ENCODE data around the gene TCERG1L. TPM values are rescaled to one million over a fixed set of nuclear protein-coding genes. Genes with fewer than 3 reads are reported as not detected.

The TCERG1L gene
- total and polyA plus RNA-seq, 9 of the 15 experiments (the other 6 are each of a cell fraction or from before 2014, with no cell fraction given), result not detected

DNA sequence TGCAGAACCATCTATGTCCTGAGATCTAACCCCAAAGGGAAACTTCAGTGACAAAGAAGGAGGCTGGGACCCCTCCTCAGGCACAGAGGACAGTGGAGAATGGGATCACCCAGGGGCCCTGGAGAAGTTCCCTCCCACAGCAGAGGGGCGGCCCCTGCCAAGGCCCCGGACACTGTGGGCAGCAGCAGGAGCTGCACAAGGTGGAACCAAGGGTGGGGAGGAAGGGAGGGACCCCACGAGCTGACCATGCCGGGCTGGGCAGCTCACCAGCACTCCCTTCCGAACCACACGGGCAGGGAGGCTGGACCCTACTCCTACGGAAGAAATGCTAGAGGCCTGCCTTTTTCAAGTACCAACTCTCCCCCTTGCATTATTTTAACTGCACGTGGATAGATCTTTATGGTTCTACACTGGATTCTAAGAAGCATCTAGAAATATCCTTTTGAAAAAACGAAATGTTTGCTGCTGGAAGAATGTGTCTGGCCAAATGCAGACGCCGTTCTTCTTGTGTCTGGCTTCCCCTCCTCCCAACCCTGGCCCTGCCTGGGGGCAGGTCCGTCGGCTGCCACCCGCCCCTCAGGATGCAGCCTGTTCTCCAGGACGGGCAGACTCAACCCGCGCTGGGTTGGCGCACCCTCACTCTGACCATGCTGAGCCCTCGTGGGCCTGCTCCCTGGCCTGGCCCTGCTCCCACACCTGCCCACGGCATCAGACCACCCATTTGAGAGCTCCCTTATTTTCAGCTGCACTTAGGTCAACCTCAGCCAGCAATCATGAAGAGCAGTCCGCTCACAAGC lies 193.9 kb downstream of the TCERG1L start:
- no peak for FAIRE-seq
- WGBS (ENCODE audit: insufficient coverage, low coverage, missing lambda C conversion rate), result 0% methylated on average over 5 of the region's 21 CpGs
- H3K36me3 ChIP-seq (ENCODE audit: control insufficient read depth, insufficient read depth, low read length), result no peaks in the 10 kb centered on the region
- in situ Hi-C loops (cut with MboI) (no loop called here), intact Hi-C loops (cut with micrococcal nuclease) (no loop called here)
- CTCF ChIA-PET (ENCODE audit: low intra/inter-chr PET ratio), result no interaction called here
- H4K20me1 ChIP-seq (replicated peaks; ENCODE audit: control insufficient read depth, insufficient read depth, low read length), result no peaks in the 10 kb centered on the region
- H3K9me1 ChIP-seq (ENCODE audit: control insufficient read depth, insufficient read depth, low read length), result no peaks in the 10 kb centered on the region
- H3K27ac ChIP-seq (ENCODE audit: extremely low read depth, low read depth, low read length), result no peak overlapping the region
- H3K4me2 ChIP-seq (ENCODE audit: insufficient read depth, low read length), result no peak overlapping the region
- no TSS peak for BruUV-seq (replicated peaks)
- no peaks in the 10 kb centered on the region for H3K9me3 ChIP-seq (replicated peaks; ENCODE audit: control insufficient read depth, insufficient read depth, low read depth, low read length)
- no peak overlapping the region for H2AFZ ChIP-seq (ENCODE audit: low read depth, low read length)
- no peak overlapping the region for H3K4me3 ChIP-seq
- H3K27me3 ChIP-seq (ENCODE audit: control insufficient read depth in 2 of 2, insufficient read depth in 2 of 2, low read length in 2 of 2), result peaks cover 0 to 12% of the 10 kb centered on the region in 2 experiments; a peak in 3 of 5 replicates
- no peaks in the 10 kb centered on the region for H3K79me2 ChIP-seq (ENCODE audit: control insufficient read depth, insufficient read depth, low read length)
- no peak for DNase-seq (ENCODE audit: extremely low read depth in 1 of 4, low spot score in 3 of 4)
- H3K4me1 ChIP-seq (replicated peaks in 1 of 2; ENCODE audit: control insufficient read depth in 2 of 2, insufficient read depth in 2 of 2, low read length in 2 of 2), result no peaks in the 10 kb centered on the region
- POLR2A ChIA-PET, result no interaction called here
- no peak for ATAC-seq
- H3K9ac ChIP-seq (ENCODE audit: insufficient read depth in 1 of 2, low read depth in 2 of 2, low read length in 2 of 2), result no peak overlapping the region
- TF ChIP-seq NFIX (CRISPR knock-in tag; IDR thresholded peaks at IDR 0.05; ENCODE audit: low read depth) (no peak), ARID2 (IDR thresholded peaks at IDR 0.05) (no peak), TAF9B (IDR thresholded peaks at IDR 0.05; ENCODE audit: partially characterized antibody) (no peak), SMARCC2 (IDR thresholded peaks at IDR 0.05; ENCODE audit: low read depth) (no peak), SMAD2 (IDR thresholded peaks at IDR 0.05; ENCODE audit: low read depth, low read length) (no peak), SAFB2 (IDR thresholded peaks at IDR 0.05; ENCODE audit: borderline replicate concordance, low read depth, low read length, severe bottlenecking) (no peak), ZC3H4 (CRISPR knock-in tag; IDR thresholded peaks at IDR 0.05; ENCODE audit: borderline replicate concordance) (no peak), L3MBTL2 (IDR thresholded peaks at IDR 0.05) (no peak), HDAC1 (IDR thresholded peaks at IDR 0.05) (no peak), ELF1 (tag; IDR thresholded peaks at IDR 0.05) (no peak), SREBF1 (IDR thresholded peaks at IDR 0.05; ENCODE audit: borderline replicate concordance, low read depth, low read length) (no peak), BACH1 (tag; IDR thresholded peaks at IDR 0.05) (no peak), NR2F6 (CRISPR knock-in tag; IDR thresholded peaks at IDR 0.05) (no peak)
- TF ChIP-seq, protein P1, sequence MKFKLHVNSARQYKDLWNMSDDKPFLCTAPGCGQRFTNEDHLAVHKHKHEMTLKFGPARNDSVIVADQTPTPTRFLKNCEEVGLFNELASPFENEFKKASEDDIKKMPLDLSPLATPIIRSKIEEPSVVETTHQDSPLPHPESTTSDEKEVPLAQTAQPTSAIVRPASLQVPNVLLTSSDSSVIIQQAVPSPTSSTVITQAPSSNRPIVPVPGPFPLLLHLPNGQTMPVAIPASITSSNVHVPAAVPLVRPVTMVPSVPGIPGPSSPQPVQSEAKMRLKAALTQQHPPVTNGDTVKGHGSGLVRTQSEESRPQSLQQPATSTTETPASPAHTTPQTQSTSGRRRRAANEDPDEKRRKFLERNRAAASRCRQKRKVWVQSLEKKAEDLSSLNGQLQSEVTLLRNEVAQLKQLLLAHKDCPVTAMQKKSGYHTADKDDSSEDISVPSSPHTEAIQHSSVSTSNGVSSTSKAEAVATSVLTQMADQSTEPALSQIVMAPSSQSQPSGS (CRISPR knock-in tag; IDR thresholded peaks at IDR 0.05), result no peak
- TF ChIP-seq, protein P2, sequence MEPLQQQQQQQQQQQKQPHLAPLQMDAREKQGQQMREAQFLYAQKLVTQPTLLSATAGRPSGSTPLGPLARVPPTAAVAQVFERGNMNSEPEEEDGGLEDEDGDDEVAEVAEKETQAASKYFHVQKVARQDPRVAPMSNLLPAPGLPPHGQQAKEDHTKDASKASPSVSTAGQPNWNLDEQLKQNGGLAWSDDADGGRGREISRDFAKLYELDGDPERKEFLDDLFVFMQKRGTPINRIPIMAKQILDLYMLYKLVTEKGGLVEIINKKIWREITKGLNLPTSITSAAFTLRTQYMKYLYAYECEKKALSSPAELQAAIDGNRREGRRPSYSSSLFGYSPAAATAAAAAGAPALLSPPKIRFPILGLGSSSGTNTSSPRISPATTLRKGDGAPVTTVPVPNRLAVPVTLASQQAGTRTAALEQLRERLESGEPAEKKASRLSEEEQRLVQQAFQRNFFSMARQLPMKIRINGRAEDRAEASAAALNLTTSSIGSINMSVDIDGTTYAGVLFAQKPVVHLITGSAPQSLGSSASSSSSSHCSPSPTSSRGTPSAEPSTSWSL (CRISPR knock-in tag; IDR thresholded peaks at IDR 0.05; ENCODE audit: borderline replicate concordance), result no peak
- TF ChIP-seq, protein P3, sequence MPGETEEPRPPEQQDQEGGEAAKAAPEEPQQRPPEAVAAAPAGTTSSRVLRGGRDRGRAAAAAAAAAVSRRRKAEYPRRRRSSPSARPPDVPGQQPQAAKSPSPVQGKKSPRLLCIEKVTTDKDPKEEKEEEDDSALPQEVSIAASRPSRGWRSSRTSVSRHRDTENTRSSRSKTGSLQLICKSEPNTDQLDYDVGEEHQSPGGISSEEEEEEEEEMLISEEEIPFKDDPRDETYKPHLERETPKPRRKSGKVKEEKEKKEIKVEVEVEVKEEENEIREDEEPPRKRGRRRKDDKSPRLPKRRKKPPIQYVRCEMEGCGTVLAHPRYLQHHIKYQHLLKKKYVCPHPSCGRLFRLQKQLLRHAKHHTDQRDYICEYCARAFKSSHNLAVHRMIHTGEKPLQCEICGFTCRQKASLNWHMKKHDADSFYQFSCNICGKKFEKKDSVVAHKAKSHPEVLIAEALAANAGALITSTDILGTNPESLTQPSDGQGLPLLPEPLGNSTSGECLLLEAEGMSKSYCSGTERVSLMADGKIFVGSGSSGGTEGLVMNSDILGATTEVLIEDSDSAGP (CRISPR knock-in tag; IDR thresholded peaks at IDR 0.05), result no peak
